GM12875 (cell line): ENCODE measurements around the gene FCRL5.

Experiments used
- H3K4me3 ChIP-seq: one replicate; pipeline ENCODE4 v1.5.1; 2011; ENCODE audit warnings: low read depth, low read length, control low read depth
- CTCF ChIP-seq: IDR thresholded peaks from 2 replicates; pipeline ENCODE4 v1.5.1; 2011; ENCODE audit warnings: low read depth, mild to moderate bottlenecking, control low read depth, inconsistent platforms, low read length, moderate library complexity, borderline replicate concordance; ENCODE audit not compliant: insufficient read depth

Gene FCRL5

GRCh38 chr1:157469300-157469699 lies 83.0 kb downstream of the FCRL5 start:
- TF ChIP-seq CTCF = no peak
- H3K4me3 ChIP-seq = no peak overlapping the region

GRCh38 chr1:157466011-157466410 lies 86.3 kb downstream of the FCRL5 start:
- no peak for TF ChIP-seq CTCF

More at GRCh38 chr1:157466011-157466410, 86.3 kb downstream of the FCRL5 start:
- H3K4me3 ChIP-seq = no peak overlapping the region
